Measurements from ENCODE around the gene AGTRAP. TPM values are rescaled to one million over a fixed set of nuclear protein-coding genes. Genes with fewer than 3 reads are reported as not detected.

The AGTRAP gene
- total and polyA plus RNA-seq, 9 of the 15 experiments (the other 6 are each of a cell fraction or from before 2014, with no cell fraction given): 26.8 to 105 (median 57.5) TPM

DNA sequence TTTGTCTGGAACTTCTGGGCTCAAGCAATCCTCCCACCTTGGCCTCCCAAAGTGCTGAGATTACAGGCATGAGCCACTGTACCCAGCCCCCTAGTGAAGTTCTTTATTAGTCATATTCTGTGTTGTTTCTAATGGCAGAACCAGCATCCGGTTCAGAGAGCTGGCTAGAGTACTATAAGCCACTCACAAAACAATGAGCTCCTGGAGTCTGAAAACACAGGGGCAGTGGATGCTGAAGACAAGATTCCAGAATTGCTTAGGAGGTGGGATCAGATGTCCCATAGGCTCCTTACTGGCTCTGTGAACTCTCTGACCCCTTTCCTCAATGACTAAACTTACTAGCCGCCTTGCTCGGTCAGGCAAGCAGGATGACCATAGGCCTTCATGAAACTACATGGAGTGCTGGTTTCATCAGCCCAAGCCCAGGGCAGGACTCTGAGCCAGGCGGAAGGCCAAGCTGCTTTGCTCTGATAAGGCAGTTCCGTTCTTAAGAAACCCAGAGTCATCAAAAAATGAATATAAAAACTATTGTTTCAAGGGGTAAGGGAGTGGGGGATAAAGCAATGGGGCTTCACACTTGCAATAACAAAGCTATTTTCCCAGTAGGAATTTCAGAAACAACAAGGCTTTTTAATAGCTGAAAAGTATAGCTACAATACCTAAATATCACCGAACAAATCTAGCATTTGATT lies 61.7 kb downstream of the AGTRAP start (continued):
- TF ChIP-seq RBM25 (IDR thresholded peaks at IDR 0.05; ENCODE audit: low read depth, low read length, severe bottlenecking) (no peak), NBN (IDR thresholded peaks at IDR 0.05; ENCODE audit: low read depth) (peak; percentile 79), E2F3 (CRISPR knock-in tag; IDR thresholded peaks at IDR 0.05) (no peak), ZNF75A (CRISPR knock-in tag; IDR thresholded peaks at IDR 0.05) (no peak), CHCHD3 (CRISPR knock-in tag; IDR thresholded peaks at IDR 0.05) (no peak), KLF6 (CRISPR knock-in tag; IDR thresholded peaks at IDR 0.05; ENCODE audit: borderline replicate concordance) (peak; percentile 69), EWSR1 (IDR thresholded peaks at IDR 0.05; ENCODE audit: borderline replicate concordance, low read depth, partially characterized antibody) (no peak), KDM1A (IDR thresholded peaks at IDR 0.05) (no peak), CREB5 (CRISPR knock-in tag; IDR thresholded peaks at IDR 0.05) (peak; percentile 70; the same call in 1 of the 2 replicates), HDGF (IDR thresholded peaks at IDR 0.05) (no peak), L3MBTL2 (IDR thresholded peaks at IDR 0.05) (peak; percentile 65), ARHGAP35 (IDR thresholded peaks at IDR 0.05; ENCODE audit: partially characterized antibody) (no peak), NCOA2 (IDR thresholded peaks at IDR 0.05; ENCODE audit: partially characterized antibody in 2 of 2) (no peak), HMG20A (CRISPR knock-in tag; conservative IDR thresholded peaks at IDR 0.05) (no peak), GATAD2B (IDR thresholded peaks at IDR 0.05; ENCODE audit: borderline replicate concordance) (no peak), ZNF165 (CRISPR knock-in tag; IDR thresholded peaks at IDR 0.05; ENCODE audit: borderline replicate concordance) (no peak), NCOA1 (IDR thresholded peaks at IDR 0.05; ENCODE audit: low read depth) (peak; percentile 85), ZNF232 (CRISPR knock-in tag; IDR thresholded peaks at IDR 0.05) (no peak), ZBED1 (IDR thresholded peaks at IDR 0.05) (no peak), ASH1L (IDR thresholded peaks at IDR 0.05; ENCODE audit: borderline replicate concordance, low read depth, partially characterized antibody) (no peak), MLX (CRISPR knock-in tag; conservative IDR thresholded peaks at IDR 0.05) (no peak), TEAD4 (IDR thresholded peaks at IDR 0.05; ENCODE audit: low read length) (peak; percentile 94), TEAD4 (CRISPR knock-in tag; IDR thresholded peaks at IDR 0.05; ENCODE audit: borderline replicate concordance) (no peak), GTF2F1 (IDR thresholded peaks at IDR 0.05; ENCODE audit: low read depth, low read length) (no peak)
- TF ChIP-seq, protein P1, sequence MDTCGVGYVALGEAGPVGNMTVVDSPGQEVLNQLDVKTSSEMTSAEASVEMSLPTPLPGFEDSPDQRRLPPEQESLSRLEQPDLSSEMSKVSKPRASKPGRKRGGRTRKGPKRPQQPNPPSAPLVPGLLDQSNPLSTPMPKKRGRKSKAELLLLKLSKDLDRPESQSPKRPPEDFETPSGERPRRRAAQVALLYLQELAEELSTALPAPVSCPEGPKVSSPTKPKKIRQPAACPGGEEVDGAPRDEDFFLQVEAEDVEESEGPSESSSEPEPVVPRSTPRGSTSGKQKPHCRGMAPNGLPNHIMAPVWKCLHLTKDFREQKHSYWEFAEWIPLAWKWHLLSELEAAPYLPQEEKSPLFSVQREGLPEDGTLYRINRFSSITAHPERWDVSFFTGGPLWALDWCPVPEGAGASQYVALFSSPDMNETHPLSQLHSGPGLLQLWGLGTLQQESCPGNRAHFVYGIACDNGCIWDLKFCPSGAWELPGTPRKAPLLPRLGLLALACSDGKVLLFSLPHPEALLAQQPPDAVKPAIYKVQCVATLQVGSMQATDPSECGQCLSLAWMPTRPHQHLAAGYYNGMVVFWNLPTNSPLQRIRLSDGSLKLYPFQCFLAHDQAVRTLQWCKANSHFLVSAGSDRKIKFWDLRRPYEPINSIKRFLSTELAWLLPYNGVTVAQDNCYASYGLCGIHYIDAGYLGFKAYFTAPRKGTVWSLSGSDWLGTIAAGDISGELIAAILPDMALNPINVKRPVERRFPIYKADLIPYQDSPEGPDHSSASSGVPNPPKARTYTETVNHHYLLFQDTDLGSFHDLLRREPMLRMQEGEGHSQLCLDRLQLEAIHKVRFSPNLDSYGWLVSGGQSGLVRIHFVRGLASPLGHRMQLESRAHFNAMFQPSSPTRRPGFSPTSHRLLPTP (IDR thresholded peaks at IDR 0.05; ENCODE audit: borderline replicate concordance, extremely low read depth, insufficient read length): no peak
